ENCODE measurements around the gene LRRC4B.

Gene LRRC4B

DNA sequence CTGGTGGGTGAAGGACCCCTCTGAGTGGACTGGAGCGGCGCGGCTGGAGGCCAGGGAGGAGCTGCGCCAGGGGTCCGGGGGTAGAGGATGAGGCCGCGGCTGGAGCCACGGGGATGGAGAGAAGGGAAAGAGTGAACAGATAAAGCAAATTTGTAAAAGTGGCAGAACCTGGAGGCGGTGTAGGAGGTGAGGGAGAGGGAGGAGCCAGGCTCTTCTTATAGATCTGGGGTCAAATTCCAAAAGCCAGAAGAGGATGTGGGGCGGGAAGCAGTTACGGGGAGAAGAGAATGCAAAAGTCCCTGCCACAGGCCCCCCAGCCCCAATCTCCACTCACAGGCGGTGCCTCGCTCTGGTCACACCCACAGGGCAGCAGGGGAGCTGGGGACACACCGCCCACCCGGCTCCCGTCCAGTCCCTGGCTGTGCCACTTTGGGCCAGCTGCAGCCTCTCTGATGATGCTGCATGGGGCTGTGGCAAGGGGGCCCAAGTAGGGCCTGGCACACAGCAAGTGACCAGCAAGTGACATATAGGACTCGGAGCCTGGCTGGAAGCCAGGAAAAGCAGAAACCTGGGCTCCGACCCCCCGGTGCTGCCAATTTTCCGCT lies 11.1 kb downstream of the LRRC4B start:
- H3K27ac Mint-ChIP-seq = no peak overlapping the region
- H3K27me3 Mint-ChIP-seq (ENCODE audit: low read depth, poor library complexity) = peaks cover 82% of the 10 kb centered on the region
- no peaks in the 10 kb centered on the region for H3K36me3 Mint-ChIP-seq (ENCODE audit: low read depth)
- TF ChIP-seq, protein P1, sequence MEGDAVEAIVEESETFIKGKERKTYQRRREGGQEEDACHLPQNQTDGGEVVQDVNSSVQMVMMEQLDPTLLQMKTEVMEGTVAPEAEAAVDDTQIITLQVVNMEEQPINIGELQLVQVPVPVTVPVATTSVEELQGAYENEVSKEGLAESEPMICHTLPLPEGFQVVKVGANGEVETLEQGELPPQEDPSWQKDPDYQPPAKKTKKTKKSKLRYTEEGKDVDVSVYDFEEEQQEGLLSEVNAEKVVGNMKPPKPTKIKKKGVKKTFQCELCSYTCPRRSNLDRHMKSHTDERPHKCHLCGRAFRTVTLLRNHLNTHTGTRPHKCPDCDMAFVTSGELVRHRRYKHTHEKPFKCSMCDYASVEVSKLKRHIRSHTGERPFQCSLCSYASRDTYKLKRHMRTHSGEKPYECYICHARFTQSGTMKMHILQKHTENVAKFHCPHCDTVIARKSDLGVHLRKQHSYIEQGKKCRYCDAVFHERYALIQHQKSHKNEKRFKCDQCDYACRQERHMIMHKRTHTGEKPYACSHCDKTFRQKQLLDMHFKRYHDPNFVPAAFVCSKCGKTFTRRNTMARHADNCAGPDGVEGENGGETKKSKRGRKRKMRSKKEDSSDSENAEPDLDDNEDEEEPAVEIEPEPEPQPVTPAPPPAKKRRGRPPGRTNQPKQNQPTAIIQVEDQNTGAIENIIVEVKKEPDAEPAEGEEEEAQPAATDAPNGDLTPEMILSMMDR (IDR thresholded peaks at IDR 0.05) = no peak
- H3K4me3 Mint-ChIP-seq = peak overlapping the region; percentile 85
- no peak for DNase-seq
- H3K9me3 Mint-ChIP-seq = no peaks in the 10 kb centered on the region
- H3K4me1 Mint-ChIP-seq = peaks cover 39% of the 10 kb centered on the region

DNA sequence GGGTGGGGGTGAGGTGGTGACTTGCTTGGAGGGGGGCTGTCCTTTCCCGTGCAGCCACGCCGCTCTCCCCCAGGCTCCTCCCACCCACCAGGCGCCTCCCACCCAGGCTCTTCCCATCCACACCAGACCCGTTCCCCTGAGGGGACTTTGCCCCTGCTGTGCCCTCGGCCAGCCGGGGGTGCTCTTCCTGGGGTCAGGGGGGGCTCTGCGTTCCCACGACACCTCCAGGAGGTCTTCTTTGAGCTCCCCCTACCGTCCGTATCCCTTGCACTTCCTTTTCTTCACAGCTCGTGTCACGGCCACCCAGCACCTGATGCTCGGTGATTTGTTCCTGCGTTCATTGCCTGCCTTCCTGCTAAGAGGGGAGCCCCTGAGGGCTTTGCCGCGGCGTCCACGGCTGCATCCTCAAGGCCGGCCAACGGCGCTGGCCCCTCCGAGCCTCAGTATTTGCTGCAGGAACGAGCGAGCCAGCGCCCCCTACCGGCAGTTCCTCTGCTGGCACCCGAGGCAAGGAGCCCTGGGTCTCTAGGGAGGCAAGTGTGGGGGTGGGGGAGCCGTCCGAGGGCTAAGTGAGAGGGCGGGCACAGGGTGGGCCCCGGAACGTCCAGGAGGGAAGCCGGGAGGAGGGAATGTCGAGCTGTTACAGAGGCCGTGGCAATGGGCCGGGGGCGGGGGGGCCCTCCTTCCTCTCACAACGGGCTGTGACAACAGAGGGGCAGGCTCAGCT lies 11.8 kb downstream of the LRRC4B start:
- peaks cover 86% of the 10 kb centered on the region for H3K27me3 Mint-ChIP-seq (ENCODE audit: low read depth, poor library complexity)
- peak overlapping the region; percentile 85 for H3K4me3 Mint-ChIP-seq
- H3K27ac Mint-ChIP-seq = no peak overlapping the region
- peak; percentile 98 for DNase-seq
- H3K9me3 Mint-ChIP-seq = no peaks in the 10 kb centered on the region
- H3K4me1 Mint-ChIP-seq = peaks cover 45% of the 10 kb centered on the region
- H3K36me3 Mint-ChIP-seq (ENCODE audit: low read depth) = no peaks in the 10 kb centered on the region
- TF ChIP-seq, protein P1 (IDR thresholded peaks at IDR 0.05) = peak; percentile 91

DNA sequence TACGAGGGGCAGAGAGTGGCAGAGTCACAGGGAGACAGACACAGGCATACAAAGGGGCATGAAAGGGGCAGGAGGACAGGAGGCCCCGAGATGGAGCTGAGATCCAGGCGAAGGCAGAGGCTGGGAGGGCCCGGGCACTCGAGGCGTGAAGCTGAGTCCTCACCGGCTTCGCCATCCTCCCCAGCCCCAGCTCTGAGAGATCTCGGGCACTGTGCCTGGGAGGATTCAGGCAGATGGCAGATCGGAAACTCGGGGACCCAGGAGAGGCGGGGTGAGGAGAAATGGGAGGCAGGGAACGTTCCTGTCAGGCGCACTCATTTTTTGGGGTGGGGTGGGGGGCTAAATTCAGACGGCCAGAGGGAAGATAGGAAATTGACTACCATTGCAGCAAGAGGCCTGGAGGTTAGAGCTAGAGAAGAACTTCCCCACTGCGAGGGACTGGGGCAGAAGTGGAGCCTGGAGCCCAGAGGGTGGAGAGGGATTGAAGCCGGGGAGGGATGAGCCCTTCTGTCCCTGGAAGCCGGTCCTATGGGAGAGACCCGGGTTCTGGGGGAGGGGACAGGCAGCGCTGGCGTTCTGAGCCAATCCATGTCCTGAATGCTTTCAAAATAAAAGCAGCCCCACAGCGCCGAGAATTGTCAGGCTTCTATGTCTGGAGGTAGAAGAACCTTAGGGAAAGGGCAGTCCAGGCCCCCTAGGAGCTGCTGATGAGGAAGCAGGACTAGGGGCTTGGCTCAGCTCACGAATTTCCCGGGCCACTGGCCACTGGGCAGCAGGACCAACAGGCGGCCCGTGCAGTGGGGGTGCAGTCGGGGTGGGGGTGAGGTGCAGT lies 12.6 kb downstream of the LRRC4B start:
- peaks cover 84% of the 10 kb centered on the region for H3K27me3 Mint-ChIP-seq (ENCODE audit: low read depth, poor library complexity)
- no peak for DNase-seq
- H3K4me1 Mint-ChIP-seq = peaks cover 41% of the 10 kb centered on the region
- H3K9me3 Mint-ChIP-seq = no peaks in the 10 kb centered on the region
- TF ChIP-seq, protein P1 (IDR thresholded peaks at IDR 0.05) = no peak
- peak overlapping the region; percentile 85 for H3K4me3 Mint-ChIP-seq
- H3K36me3 Mint-ChIP-seq (ENCODE audit: low read depth) = no peaks in the 10 kb centered on the region
- no peak overlapping the region for H3K27ac Mint-ChIP-seq

DNA sequence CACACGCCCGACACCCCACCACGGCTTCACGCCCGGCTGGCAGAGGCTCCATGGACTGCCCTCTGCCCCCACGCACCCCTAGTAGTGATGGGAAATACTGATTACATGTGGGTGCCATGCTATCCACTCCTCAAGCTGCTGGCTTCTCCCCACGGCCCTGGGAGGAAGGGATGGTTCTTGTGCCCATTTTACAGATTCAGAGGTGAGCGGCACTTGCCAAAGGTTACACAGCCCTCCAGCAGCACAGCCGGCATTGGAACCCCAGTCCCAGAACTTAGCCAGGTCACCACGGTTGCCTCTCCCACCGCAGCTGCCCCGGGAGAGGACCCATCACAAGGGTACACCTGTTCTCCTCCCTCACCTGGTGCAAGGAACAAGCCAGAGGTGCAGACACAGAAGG lies 13.2 kb downstream of the LRRC4B start:
- Mint-ChIP-seq H3K27me3 (ENCODE audit: low read depth, poor library complexity) (peaks cover 84% of the 10 kb centered on the region), H3K4me3 (peak overlapping the region; percentile 57), H3K9me3 (no peaks in the 10 kb centered on the region), H3K4me1 (peaks cover 48% of the 10 kb centered on the region), H3K27ac (no peak overlapping the region), H3K36me3 (ENCODE audit: low read depth) (no peaks in the 10 kb centered on the region)
- DNase-seq = no peak
- TF ChIP-seq, protein P1 (IDR thresholded peaks at IDR 0.05) = no peak

DNA sequence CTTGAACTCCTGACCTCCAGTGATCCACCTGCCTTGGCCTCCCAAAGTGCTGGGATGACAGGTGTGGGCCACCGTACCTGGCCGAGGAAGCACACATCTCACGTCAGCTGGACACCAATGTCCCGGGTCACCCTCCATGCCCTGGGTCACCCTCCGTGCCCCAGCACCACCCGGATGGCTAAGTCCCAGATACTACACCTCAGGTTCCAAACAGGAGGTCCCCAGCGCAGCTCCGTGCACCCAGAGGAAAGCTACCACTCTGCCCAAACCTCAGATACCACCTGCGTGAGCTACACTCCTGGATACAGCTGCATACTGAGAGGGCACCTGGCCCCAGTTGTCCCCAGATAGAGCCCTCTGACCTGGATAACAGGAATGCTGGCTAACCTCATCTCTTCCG lies 14.0 kb downstream of the LRRC4B start:
- TF ChIP-seq, protein P1 (IDR thresholded peaks at IDR 0.05) = no peak
- Mint-ChIP-seq H3K9me3 (no peaks in the 10 kb centered on the region), H3K4me1 (peaks cover 44% of the 10 kb centered on the region), H3K36me3 (ENCODE audit: low read depth) (no peaks in the 10 kb centered on the region), H3K4me3 (no peak overlapping the region), H3K27ac (no peak overlapping the region), H3K27me3 (ENCODE audit: low read depth, poor library complexity) (peaks cover 83% of the 10 kb centered on the region)
- DNase-seq = no peak

Data from nephron progenitor cell (in vitro differentiated cells).